Measurements from ENCODE around the gene GRK7.
A peak's percentile ranks its signal among the peaks of the same experiment; 100 is the strongest.
"Not testable (repeated sequence)": the region's sequence is repeated elsewhere in the genome, so short reads cannot be mapped to it uniquely, and the experiment has no call there.

Gene GRK7

DNA sequence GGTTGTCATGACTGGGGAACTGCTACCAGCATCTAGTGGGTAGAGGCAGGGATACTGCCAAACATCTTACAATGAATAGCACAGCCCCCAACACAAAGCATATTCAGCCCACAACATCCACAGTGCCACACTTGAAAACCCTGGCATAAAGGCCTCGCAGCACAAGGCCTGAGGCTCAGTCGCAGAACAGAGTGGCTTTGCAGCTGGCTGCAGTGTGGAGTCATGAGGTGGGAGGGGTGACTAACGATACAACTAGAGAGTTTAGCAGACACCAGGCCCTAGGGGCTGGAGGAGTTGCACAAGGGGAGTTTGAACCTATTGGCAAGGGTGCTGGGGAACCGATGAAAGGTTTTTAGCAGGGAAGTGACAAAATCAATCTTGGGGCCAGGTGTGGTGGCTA is 32.1 kb downstream of the GRK7 start:
- DNase-seq (ENCODE audit: low read depth in 2 of 2, low spot score in 1 of 2): no peak

DNA sequence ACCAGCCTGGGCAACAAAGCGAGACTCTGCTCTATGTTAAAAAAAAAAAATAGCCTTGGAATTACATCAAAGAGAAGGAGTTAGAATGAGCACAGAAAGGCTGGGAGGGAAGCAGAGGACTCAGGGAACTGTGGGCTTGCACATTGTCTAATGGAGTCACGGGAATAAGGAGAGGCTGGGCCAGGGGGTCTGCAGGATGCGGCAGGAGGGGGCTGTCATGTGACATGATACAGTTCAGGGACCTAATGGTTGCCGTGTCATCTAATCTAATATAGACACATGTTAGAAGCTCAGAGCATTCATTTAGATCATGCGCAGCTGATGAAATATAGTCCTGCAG is 32.5 kb downstream of the GRK7 start:
- DNase-seq (ENCODE audit: low read depth in 2 of 2, low spot score in 1 of 2): no peak

DNA sequence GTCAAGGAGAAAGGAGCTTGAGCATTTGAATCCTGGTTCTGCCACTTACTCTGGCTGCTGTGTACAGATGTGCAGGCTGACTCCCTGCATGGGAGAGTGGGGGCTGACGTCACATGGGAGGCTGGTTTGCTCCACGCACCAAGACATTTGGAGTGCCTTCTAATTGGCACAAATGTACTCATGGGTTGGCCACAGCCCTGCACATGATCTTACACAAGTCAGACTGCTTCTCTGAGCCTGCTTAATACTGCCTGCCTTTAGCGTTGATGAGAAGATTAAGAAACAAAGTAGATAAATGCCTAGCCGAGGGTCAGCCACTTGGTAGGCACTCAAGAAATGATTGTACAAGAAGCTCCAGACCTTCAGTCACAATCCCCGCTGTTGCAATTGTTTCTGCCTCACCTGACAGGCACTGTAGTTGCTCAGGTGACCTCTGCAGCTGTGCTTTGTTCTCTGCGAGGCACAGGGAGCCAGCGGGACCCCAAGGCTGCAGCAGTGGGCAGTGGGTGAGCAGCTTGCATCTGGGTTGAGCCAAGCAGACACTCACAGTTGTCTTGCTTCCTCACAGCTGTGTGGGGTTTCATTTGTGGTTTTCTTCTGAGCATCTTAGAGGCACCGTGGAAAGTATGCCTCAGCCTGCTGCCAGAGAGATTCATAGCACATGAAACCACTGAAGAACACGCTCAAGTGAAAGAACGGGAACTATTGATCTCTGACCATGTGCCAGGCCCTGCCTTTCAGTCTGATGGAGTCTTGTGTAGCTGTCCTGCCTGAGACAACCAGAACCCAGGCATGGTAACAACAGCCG is 33.1 kb downstream of the GRK7 start:
- peak; percentile 45 to 56 for DNase-seq (ENCODE audit: low read depth in 2 of 2, low spot score in 1 of 2)

DNA sequence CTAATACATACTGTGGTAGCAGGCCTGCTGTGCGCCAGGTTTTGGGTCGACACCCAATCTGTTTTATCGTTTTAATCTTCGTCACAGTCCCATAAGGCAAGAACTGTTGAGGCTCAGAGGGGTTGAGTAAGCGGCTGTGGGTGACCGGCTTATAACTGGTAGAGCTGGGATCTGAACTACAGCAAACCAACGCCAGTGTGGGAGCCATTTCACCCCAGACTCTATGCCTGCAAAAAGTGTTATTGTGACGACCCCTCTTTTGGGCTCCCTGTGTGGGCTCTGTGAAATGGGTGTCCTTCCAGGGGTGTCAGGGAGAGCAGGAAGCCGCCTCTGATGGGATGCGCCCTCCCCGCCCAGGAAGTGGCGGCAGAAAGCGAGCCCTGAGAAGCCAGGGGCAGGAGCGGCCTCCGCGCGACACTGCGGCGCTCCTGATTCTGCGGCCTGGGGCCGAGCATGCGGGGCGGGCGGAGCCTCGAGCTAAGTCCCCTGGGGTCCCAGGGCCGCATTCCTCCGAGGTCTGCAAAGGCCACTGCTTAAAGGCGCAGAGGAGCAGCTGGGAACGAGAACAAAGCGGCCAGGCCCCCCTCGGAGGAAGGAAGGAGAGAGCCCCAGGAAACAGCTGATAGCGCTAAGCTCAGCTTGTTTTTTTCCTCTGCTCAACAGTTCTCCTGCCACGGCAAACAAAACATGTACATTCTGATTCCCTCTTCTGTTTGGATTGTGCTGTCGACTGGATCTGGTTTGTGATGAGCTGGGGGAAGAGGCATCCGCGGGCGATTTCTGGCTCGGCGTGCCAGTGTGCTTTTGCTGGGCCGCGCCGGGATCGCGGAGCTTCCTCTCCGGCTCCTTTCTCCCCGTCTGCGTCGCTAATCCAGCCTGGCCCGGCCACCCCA is 33.9 kb downstream of the GRK7 start:
- DNase-seq (ENCODE audit: low read depth in 2 of 2, low spot score in 1 of 2): peak in 1 of 2 donors; percentile 18

DNA sequence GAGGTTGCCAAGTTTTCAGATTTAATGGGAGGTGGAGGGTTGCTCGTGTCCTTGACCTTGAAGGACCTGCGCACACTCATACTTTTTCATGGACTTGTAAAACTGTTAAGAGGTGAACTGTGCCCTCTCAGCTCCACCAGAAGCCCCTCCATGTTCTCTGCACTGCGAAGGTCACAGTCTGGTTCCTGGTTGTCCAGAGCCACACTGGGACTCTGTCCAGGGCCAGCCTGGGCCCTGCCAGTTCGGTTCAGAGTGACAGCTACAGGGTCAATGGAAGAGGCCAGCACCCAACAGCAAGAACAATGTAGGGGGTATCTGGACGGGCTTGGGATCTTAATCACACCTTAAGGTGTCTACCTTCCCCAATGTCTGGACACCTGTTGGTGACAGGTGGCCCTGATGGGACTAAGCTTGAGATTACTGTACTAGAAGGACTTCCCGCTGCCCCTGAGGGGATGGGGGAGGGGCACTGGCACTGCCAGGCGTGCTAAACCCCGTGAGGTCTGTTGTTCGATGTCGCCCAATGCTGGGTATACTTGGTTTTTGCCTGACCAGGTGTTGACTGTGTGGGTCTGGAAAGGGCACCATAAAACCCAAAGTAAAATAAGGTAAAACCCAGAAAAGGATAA is 34.7 kb downstream of the GRK7 start:
- DNase-seq (ENCODE audit: low read depth in 2 of 2, low spot score in 1 of 2): no peak

DNA sequence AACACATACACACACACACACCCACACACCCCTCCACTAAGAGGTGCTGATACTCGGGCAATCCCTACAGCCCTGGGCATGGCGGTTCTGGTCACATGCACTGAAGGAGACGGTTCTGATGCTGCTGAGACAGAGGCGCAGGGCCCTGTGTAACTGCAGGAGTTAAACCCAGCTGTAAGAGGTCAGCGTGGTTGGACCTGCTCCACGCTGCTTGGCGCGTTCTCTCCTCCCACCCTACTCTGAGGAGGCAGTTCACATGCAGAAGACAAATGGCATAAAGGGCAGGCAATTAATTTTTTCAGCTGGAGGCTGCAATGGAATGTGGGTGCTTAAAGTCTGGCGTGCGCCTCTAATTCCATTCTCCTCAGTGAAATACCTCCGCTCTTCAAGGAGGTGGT is 35.2 kb downstream of the GRK7 start:
- no peak for DNase-seq (ENCODE audit: low read depth in 2 of 2, low spot score in 1 of 2)

DNA sequence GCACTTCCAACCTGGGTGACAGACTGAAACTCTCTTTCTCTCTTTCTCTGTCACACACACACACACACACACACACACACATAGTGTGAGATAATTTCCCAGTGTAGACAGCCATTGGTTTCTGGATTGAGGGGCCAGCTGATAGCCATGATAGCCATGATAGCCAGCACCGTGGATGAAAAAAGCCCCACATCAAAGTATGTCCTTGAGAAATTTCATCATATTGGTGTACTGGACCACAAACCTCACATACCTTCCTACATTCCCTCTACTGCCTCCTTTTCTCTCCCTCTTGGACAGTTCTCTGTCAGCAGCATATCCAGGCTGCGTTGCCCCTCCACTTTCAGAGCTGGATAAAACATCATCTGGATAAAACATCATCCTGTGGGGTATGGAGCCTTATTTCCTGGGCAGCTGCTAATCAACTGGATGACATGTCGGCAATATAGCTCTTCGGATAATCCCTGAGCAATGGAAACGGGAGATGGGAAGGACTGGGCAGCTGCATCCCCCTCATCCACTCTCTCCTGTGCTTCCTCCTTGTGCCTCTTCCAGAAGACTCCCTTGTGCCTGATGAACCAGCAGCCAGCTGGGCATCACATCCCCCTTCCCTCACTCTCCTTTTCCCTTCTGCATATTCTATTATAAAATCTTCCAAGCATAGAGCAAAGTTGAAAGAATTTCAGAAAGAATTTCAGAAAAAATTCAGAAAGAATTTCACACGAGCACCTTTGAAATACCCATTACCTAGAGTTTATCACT is 39.3 kb downstream of the GRK7 start:
- DNase-seq (ENCODE audit: low read depth in 2 of 2, low spot score in 1 of 2): no peak

DNA sequence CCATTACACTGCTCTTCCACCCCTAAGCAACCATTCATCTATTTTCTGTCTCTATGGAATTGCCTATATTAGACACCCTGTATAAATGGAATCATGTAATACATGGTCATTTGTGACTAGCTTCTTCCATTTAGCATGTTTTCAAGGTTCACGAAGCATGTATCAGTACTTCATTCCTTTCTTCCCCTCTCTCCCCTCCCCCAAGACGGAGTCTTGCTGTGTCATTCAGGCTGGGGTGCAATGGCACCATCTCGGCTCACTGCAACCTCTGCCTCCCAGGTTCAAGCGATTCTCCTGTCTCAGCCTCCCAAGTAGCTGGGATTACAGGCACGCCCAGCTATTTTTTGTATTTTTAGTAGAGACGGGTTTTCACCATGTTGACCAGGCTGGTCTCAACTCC is 40.3 kb downstream of the GRK7 start:
- not testable (repeated sequence) for DNase-seq (ENCODE audit: low read depth in 2 of 2, low spot score in 1 of 2)

DNA sequence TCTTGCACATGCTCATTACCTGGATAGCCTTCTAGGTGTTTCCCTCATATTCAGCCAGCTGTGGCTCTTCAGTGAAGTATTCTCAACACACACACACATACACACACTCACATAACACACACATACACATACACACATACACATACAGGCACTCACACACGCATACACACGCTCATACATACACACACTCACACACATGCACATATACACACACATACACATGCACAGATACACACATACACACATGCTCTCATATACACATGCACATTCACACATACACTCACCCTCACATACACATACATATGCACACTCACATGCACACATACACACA is 41.2 kb downstream of the GRK7 start:
- no peak for DNase-seq (ENCODE audit: low read depth in 2 of 2, low spot score in 1 of 2)

DNA sequence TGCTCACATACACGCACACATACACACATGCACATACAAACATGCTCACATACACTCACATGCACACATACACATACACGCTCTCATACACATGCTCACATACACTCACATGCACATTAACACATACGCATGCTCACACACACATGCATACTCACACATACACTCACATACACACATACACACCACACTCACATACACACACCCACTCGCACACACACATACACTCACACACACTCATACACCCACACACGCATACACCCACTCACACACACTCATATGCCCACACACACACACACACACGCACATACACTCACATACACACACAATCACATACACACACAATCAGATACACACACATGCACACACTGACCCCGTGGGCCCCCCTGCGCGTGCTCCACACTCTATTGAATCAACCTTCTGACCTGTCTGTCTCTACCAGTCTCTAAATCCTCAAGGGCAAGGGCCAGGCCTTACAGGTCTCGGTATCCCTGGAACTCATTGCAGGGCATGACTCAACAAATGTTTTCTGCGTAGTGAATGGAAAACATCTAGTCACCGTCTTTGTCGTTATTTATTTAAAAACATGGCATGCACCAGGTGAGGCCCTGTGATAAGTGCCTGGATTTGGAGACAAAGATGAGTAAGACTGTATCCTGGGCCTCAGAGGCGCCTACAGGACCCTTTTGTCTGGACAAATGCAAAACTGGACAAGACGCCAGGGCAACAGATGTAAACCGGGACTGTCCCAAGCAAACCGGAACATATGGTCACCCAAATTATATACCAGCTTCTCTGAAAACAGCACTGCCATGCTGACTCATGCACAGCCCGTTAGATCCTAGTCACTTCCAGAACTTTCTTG is 41.8 kb downstream of the GRK7 start:
- DNase-seq (ENCODE audit: low read depth in 2 of 2, low spot score in 1 of 2): no peak

DNA sequence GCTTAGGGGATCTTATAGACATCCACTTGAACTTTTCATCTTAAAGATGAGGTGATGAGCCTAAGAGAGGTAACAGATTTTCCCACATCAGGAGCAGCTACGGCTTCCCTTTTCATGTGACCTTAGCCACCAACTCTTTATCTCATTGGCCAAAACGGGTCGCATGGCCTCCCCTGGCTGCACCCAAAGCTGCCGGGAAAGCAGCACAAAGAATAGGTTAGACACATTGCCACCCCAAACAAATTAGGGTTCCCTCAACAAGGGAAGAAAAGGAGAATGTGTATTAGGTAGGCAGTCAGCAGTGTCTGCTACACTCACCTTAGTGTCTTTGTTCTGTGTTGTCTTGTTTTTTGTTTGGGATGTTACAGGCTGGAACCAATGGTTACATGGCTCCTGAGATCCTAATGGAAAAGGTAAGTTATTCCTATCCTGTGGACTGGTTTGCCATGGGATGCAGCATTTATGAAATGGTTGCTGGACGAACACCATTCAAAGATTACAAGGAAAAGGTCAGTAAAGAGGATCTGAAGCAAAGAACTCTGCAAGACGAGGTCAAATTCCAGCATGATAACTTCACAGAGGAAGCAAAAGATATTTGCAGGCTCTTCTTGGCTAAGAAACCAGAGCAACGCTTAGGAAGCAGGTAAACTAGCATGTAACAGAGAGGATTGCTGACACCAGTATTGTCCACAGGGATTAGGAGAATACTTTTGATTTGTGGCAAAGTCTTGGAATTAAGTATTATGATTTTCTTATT is 44.2 kb downstream of the GRK7 start:
- DNase-seq (ENCODE audit: low read depth in 2 of 2, low spot score in 1 of 2): no peak

DNA sequence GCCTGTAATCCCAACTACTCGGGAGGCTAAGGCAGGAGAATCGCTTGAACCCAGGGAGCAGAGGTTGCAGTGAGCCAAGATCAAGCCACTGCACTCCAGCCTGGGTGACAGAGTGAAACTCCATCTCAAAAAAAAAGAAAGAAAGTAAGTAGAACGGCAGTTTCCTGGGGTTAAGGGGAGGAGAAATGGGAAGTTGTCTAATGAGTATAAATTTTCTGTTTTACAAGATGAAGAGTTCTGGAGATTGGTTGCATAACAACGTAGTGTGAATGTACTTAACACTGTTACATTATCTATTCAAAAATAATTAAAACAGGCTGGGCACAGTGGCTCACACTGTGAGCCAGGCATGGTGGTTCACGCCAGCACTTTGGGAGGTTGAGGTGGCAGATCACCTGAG is 45.4 kb downstream of the GRK7 start:
- no peak for DNase-seq (ENCODE audit: low read depth in 2 of 2, low spot score in 1 of 2)

DNA sequence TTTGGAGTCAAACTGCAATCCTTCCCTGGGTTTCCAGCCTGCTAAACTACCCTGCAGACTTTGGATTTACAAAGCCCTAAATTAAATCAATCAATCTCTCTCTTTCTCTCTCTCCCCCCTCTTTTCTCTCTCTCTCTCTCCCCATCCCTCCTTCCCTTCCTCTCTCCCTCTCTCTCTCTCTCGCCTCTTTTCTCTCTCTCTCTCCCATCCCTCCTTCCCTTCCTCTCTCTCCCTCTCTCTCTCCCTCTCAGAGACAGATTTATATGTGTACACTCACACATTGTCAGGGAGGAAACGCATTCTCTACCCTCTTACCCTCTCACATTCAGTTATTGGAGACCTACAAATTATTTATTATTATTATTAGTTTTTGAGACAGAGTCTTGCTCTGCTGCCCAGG is 47.0 kb downstream of the GRK7 start:
- DNase-seq (ENCODE audit: low read depth in 2 of 2, low spot score in 1 of 2): no peak

DNA sequence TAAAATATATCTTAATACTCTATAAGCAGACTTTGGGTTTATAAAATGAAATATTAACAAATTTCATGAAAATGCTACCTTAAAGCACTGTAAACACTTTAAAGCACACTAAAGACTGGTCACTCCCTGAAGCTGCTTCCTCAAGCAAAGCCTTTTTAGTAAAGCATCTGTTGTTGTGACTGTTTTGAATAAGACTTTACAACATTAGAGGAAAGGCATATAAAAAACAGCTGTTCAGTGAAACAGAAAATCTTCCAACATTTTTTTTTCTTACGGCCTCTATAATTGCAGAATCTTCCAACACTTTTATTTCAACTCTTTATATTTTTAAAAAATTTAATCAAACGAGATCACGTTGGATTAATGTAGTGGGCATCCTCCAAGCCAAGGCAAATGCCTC is 48.1 kb downstream of the GRK7 start:
- DNase-seq (ENCODE audit: low read depth in 2 of 2, low spot score in 1 of 2): no peak

DNA sequence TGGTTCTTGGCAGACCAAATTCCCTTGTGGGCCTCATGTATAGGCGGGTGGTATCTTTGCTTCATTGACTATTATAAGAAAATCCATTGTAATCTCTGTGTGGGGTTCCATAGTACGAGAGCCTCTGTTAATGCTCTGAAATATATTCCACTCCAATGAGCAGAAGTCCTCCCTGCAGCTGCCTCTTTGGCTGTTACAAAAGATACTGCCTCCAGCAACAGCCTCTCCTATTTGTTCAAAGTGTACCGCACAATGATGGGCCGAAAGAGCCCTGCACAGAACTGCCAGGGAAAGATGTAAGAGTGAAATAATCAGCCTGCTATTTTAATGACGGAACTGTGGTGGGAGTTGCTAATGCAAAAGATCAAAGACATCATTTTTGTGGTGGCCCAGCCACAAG is 48.9 kb downstream of the GRK7 start:
- no peak for DNase-seq (ENCODE audit: low read depth in 2 of 2, low spot score in 1 of 2)

DNA sequence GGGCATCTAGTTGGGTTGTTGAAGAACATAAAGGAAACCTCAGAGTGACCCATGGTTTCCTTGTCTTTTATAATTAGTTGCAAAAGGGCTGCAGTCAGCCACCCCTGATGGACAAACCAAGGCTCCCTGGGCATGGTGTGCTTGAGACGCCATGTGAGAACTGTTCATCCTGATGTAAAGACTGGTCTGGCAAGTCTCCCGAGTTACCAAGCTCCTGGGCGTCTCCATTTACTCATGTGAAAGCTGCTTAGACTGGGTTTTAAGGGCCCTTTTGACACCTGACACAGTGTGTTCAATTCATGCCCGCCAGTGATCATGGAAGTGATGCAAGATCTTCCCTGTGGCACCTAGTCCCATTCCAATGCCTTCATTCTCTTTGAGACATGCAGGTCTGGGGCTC is 49.4 kb downstream of the GRK7 start:
- no peak for DNase-seq (ENCODE audit: low read depth in 2 of 2, low spot score in 1 of 2)
